PC-3 (cell line): Measurements from ENCODE around the gene HDLBP.

ENCODE experiments used
- EZH2 ChIP-seq: fragments of 300-600 bp; sonication (generic); IDR thresholded peaks from one replicate; pipeline ENCODE4 v1.6.1; 2017; ENCODE audit warnings: antibody characterized with exemption, mild to moderate bottlenecking, low read length; ENCODE audit not compliant: unreplicated experiment
- EZH2phosphoT487 ChIP-seq: fragments of 300-600 bp; sonication (generic); IDR thresholded peaks from 2 replicates; pipeline ENCODE4 v1.6.1; 2018; ENCODE audit warnings: mild to moderate bottlenecking, antibody characterized with exemption, low read length, borderline replicate concordance
- TF ChIP-seq, protein P1 (sequence below): fragments of 300-600 bp; sonication (generic); conservative IDR thresholded peaks from 2 replicates; pipeline ENCODE4 v1.5.1; 2017; ENCODE audit warnings: antibody characterized with exemption, low read depth, mild to moderate bottlenecking, low read length

DNA sequence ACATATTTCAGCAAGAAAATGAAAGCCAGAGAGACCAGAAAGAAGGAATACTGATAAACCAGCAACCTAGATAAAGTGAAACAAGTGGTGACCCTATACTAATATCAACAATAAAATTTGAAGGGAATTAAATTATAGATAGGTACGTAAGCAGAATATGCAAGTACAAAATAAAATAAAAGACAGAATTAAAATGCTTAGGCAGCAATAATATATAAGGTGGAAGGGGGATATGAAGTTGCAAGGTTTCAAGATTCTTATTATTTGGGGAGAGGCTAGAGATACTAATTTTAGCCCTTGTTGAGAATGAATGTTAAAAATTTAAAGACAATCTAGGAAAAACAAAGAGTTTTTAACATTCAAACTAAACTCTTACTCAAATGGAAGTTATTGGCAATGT is 39.6 kb downstream of the HDLBP start:
- TF ChIP-seq EZH2 (no peak), EZH2phosphoT487 (no peak)
- TF ChIP-seq, protein P1, sequence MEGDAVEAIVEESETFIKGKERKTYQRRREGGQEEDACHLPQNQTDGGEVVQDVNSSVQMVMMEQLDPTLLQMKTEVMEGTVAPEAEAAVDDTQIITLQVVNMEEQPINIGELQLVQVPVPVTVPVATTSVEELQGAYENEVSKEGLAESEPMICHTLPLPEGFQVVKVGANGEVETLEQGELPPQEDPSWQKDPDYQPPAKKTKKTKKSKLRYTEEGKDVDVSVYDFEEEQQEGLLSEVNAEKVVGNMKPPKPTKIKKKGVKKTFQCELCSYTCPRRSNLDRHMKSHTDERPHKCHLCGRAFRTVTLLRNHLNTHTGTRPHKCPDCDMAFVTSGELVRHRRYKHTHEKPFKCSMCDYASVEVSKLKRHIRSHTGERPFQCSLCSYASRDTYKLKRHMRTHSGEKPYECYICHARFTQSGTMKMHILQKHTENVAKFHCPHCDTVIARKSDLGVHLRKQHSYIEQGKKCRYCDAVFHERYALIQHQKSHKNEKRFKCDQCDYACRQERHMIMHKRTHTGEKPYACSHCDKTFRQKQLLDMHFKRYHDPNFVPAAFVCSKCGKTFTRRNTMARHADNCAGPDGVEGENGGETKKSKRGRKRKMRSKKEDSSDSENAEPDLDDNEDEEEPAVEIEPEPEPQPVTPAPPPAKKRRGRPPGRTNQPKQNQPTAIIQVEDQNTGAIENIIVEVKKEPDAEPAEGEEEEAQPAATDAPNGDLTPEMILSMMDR: no peak
